C4-2B (cell line): Measurements from ENCODE around the gene KIAA1549.
"Not testable (repeated sequence)": the region's sequence is repeated elsewhere in the genome, so short reads cannot be mapped to it uniquely, and the experiment has no call there.

Experiments used
- CTCF ChIP-seq: fragments of 450-650 bp; conservative IDR thresholded peaks from 2 replicates; pipeline ENCODE4 v1.5.1; 2017; ENCODE audit warnings: mild to moderate bottlenecking
- ZFX ChIP-seq: fragments of 450-650 bp; IDR thresholded peaks from 2 replicates; pipeline ENCODE4 v1.6.1; 2017

GRCh38 chr7:138811327-138811726 is 169.9 kb downstream of the KIAA1549 start:
- TF ChIP-seq CTCF, ZFX: not testable (repeated sequence)
